Measurements from ENCODE around the gene DLX6. TPM values are rescaled to one million over a fixed set of nuclear protein-coding genes. Genes with fewer than 3 reads are reported as not detected.

The DLX6 gene
- total RNA-seq (2022; extraction: Qiagen RNA extraction; ENCODE audit: low read depth): 0.03 TPM in 1 of 5 replicates, not detected in the others

GRCh38 chr7:97005183-97006054 is at the start of gene DLX6:
TSS of gene DLX6 (plus strand) at chr7:97005553. CDS start at chr7:97005978, 425 bp downstream.

GRCh38 chr7:97024209-97025129 is 19.1 kb downstream of the DLX6 start, which contains the start of gene DLX5:
TSS of gene DLX5 (minus strand) at chr7:97024831. CDS start at chr7:97024623, 208 bp downstream.

Other genes starting within 250 kb of the DLX6 start
- gene DLX5, start 19.3 kb downstream of the DLX6 start, total RNA-seq (2022; extraction: Qiagen RNA extraction; ENCODE audit: low read depth): not detected in 5 replicates
- gene SDHAF3, start 112.1 kb downstream of the DLX6 start, total RNA-seq (2022; extraction: Qiagen RNA extraction; ENCODE audit: low read depth): 17.3 to 49.9 TPM (median 23.3 TPM) in 5 replicates